Body of pancreas (tissue), 4 donors: Measurements from ENCODE around the gene ACVR2B. TPM values are rescaled to one million over a fixed set of nuclear protein-coding genes. Genes with fewer than 3 reads are reported as not detected.

ENCODE experiments used
- ATAC-seq: fragments of 150-250 bp; one replicate; pipeline ENCODE4 v1.9.1; 2016
- DNase-seq, 4 donors: peaks; one replicate each; pipeline ENCODE4 v3.0.0-alpha.2; 2019
- H3K27ac ChIP-seq, 4 donors: fragments of 200-600 bp; sonication (generic); 1 replicate in 3 of 4; 2 replicates in 1 of 4; pipeline versions ENCODE4 v1.5.1 to v1.6.1; 2016 to 2019; ENCODE audit warnings: mild to moderate bottlenecking in 1 of 4, mixed read lengths in 1 of 4, moderate library complexity in 1 of 4
- H3K27me3 ChIP-seq, 2 donors: fragments of 200-600 bp; sonication (generic); one replicate each; pipeline ENCODE4 v1.6.0; 2016; ENCODE audit warnings: mild to moderate bottlenecking in 1 of 2
- H3K36me3 ChIP-seq, 2 donors: fragments of 200-600 bp; sonication (generic); replicated peaks in 1 of 2; 2 replicates each; pipeline ENCODE4 v1.5.1; 2016; ENCODE audit warnings: low read depth in 2 of 2; ENCODE audit not compliant: insufficient read depth in 1 of 2
- H3K4me1 ChIP-seq: fragments of 200-600 bp; sonication (generic); one replicate; pipeline ENCODE4 v1.6.0; 2016
- H3K4me3 ChIP-seq, 2 donors: fragments of 200-600 bp; sonication (generic); 1 replicate in 1 of 2; 2 replicates in 1 of 2; pipeline ENCODE4 v1.5.1; 2016 to 2019
- H3K9me3 ChIP-seq, 3 donors: fragments of 200-600 bp; sonication (generic); 1 replicate in 2 of 3; 2 replicates in 1 of 3; pipeline ENCODE4 v1.5.1; 2016
- POLR2A ChIP-seq, 3 donors: fragments of 450-650 bp; IDR thresholded peaks; one replicate each; pipeline ENCODE4 v1.6.1; 2016; ENCODE audit warnings: antibody characterized with exemption in 3 of 3, mild to moderate bottlenecking in 2 of 3
- WGBS, 2 donors: methylation state at CpG; one replicate each; pipeline ENCODE4 v1.1.5; 2017; 5-methylcytosine and 5-hydroxymethylcytosine counted together
- intact Hi-C: fragments of 100-400 bp; cut with DNase I; formaldehyde crosslinking; loops from one replicate; pipeline ENCODE4 v1.15.1; 2023
- total RNA-seq, 2 donors: library from RNA; depleted of rRNA; stranded (reverse); fragments of >200 nt; gene quantifications; one replicate each; pipeline ENCODE4 v1.1.0, GENCODE V29; 2016
- TF ChIP-seq, protein P1 (sequence below), 7 experiments: fragments of 450-650 bp in 4 of 7; fragments of 200-600 bp in 3 of 7; sonication (generic) in 3 of 7; IDR thresholded peaks; one replicate each; pipeline ENCODE4 v1.5.1; 2016 to 2019; ENCODE audit warnings: antibody characterized with exemption in 7 of 7

The ACVR2B gene
- total RNA-seq, 2 donors from 2014 or later = 7.3 to 18.1 TPM

DNA sequence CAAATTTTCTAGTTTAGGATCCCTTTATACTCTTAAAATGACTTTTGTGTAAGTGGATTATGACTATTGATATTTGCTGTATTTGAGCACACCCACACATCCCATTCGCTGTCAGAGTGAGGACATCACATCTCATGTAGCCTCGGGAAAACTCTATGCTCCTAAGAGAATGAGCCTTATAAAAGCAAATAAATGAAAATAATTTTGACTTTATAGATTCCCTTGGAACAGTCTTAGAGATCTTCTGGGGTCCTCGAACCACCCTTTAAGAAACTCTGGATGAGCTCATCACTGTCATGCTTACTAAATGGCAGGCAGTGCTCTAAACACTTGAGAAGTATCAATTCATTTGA lies 26.4 kb downstream of the ACVR2B start:
- intact Hi-C loops = no loop called here
- TF ChIP-seq, protein P1, sequence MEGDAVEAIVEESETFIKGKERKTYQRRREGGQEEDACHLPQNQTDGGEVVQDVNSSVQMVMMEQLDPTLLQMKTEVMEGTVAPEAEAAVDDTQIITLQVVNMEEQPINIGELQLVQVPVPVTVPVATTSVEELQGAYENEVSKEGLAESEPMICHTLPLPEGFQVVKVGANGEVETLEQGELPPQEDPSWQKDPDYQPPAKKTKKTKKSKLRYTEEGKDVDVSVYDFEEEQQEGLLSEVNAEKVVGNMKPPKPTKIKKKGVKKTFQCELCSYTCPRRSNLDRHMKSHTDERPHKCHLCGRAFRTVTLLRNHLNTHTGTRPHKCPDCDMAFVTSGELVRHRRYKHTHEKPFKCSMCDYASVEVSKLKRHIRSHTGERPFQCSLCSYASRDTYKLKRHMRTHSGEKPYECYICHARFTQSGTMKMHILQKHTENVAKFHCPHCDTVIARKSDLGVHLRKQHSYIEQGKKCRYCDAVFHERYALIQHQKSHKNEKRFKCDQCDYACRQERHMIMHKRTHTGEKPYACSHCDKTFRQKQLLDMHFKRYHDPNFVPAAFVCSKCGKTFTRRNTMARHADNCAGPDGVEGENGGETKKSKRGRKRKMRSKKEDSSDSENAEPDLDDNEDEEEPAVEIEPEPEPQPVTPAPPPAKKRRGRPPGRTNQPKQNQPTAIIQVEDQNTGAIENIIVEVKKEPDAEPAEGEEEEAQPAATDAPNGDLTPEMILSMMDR (IDR thresholded peaks at IDR 0.05) = no peak
- no peak for TF ChIP-seq POLR2A (IDR thresholded peaks at IDR 0.05)
- no peaks in the 10 kb centered on the region for H3K9me3 ChIP-seq
- peaks cover 3 to 21% of the 10 kb centered on the region in 2 donors for H3K36me3 ChIP-seq
- ATAC-seq (no peak), DNase-seq (no peak)
- no peaks in the 10 kb centered on the region for H3K27me3 ChIP-seq
- no peaks in the 10 kb centered on the region for H3K4me1 ChIP-seq
- no peak overlapping the region for H3K27ac ChIP-seq
- H3K4me3 ChIP-seq = no peak overlapping the region
- 51 to 54% methylated on average over 3 of the region's 3 CpGs for WGBS, 2 donors

DNA sequence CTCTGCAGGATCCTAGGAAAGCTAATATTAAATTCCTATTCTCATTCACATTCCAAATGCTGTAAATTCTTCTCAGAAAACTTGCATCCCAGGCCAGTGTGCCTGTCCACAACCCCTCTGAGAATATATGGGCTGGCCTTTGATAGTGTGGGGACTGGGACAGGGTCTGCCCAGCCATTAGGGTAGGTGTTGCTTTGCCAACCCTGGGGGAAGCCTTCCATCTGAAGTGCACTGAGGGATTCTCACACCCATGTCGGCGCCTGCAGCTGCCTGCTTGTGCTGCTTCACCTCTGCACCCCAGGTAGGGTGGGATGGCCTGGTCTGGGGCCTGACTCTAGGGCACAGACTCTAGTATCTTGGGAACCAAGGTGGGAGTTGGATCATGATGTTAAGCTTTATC lies 27.2 kb downstream of the ACVR2B start:
- TF ChIP-seq POLR2A (IDR thresholded peaks at IDR 0.05) = no peak
- TF ChIP-seq, protein P1 (IDR thresholded peaks at IDR 0.05) = no peak
- Histone ChIP-seq H3K9me3 (no peaks in the 10 kb centered on the region), H3K4me3 (no peak overlapping the region), H3K27ac (no peak overlapping the region), H3K36me3 (peaks cover 3 to 21% of the 10 kb centered on the region in 2 donors), H3K4me1 (no peaks in the 10 kb centered on the region), H3K27me3 (no peaks in the 10 kb centered on the region)
- ATAC-seq (no peak), DNase-seq (no peak)
- 95% methylated on average over 2 of the region's 2 CpGs; no CpG with 5 or more reads in 1 of the 2 donors for WGBS, 2 donors
- intact Hi-C loops = no loop called here

DNA sequence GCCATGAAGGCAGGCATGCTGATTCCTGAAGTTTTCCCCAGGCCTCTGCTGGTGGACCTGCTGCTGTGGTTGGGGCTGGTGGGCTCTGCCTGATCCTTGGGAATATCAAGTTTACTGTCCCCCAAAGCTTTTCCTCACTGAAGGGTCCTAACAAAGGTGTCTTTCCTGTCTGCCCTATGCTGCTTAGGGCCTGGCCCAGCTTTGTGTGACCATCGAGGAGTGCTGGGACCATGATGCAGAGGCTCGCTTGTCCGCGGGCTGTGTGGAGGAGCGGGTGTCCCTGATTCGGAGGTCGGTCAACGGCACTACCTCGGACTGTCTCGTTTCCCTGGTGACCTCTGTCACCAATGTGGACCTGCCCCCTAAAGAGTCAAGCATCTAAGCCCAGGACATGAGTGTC lies 29.3 kb downstream of the ACVR2B start:
- ATAC-seq (no peak), DNase-seq (no peak)
- Histone ChIP-seq H3K4me3 (no peak overlapping the region), H3K27ac (no peak overlapping the region), H3K9me3 (no peaks in the 10 kb centered on the region), H3K27me3 (no peaks in the 10 kb centered on the region), H3K36me3 (peaks cover 3 to 21% of the 10 kb centered on the region in 2 donors), H3K4me1 (no peaks in the 10 kb centered on the region)
- intact Hi-C loops = no loop called here
- no peak for TF ChIP-seq POLR2A (IDR thresholded peaks at IDR 0.05)
- TF ChIP-seq, protein P1 (IDR thresholded peaks at IDR 0.05) = no peak
- 81 to 87% methylated on average over 9 to 10 of the region's 10 CpGs for WGBS, 2 donors

DNA sequence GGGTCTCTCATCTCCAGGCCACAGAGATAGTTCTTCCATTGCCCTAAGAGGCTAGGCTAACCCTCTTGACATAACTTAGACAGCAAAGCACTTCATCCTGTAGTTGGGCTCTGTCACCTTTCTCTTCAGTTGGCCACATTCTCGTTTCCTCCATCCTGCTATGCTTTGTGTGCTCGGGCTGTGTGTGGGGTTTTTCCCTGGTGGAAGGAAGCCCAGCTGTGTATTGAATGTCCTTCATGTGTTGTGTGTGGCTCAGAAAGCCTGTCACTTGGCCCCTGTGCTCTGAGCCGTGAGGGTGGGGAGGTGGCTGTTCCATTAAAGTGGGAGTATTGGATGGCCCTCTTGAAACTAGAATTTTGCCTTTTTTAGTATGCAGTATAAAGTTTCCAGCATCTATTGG lies 33.6 kb downstream of the ACVR2B start:
- DNase-seq (no peak), ATAC-seq (no peak)
- 56 to 74% methylated on average over 3 of the region's 3 CpGs for WGBS, 2 donors
- TF ChIP-seq, protein P1 (IDR thresholded peaks at IDR 0.05) = no peak
- no peak for TF ChIP-seq POLR2A (IDR thresholded peaks at IDR 0.05)
- H3K27ac ChIP-seq = no peak overlapping the region
- H3K9me3 ChIP-seq = no peaks in the 10 kb centered on the region
- no peaks in the 10 kb centered on the region for H3K27me3 ChIP-seq
- H3K36me3 ChIP-seq = peaks cover 3 to 11% of the 10 kb centered on the region in 2 donors
- no peak overlapping the region for H3K4me3 ChIP-seq
- peaks cover 5% of the 10 kb centered on the region for H3K4me1 ChIP-seq
- intact Hi-C loops = no loop called here

DNA sequence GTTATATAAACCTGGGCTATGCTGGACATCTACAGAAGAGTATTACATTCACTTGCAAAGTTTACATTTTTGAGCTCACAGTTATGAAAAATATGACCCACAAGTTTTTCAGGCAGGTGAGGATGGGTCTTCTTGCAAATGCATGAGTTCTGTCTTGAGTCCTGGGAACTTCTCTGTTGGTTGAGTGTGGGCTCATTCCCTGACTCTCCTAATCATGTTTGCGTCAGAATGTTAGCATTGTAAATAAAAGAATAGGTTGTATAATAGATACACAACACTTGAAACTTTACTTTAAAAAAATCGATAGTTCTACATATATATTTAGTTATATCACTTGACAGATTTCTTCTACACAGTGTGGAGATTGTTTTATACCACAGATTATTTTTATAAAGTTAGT lies 35.3 kb downstream of the ACVR2B start:
- Histone ChIP-seq H3K9me3 (no peaks in the 10 kb centered on the region), H3K27ac (no peak overlapping the region), H3K4me3 (no peak overlapping the region), H3K36me3 (no peaks in the 10 kb centered on the region), H3K4me1 (peaks cover 5% of the 10 kb centered on the region), H3K27me3 (no peaks in the 10 kb centered on the region)
- TF ChIP-seq POLR2A (IDR thresholded peaks at IDR 0.05) = no peak
- TF ChIP-seq, protein P1 (IDR thresholded peaks at IDR 0.05) = no peak
- intact Hi-C loops = no loop called here
- 38 to 43% methylated on average over 2 of the region's 2 CpGs for WGBS, 2 donors
- DNase-seq (no peak), ATAC-seq (no peak)
